ENCODE data around the gene HTR5A. TPM values are rescaled to one million over a fixed set of nuclear protein-coding genes. Genes with fewer than 3 reads are reported as not detected.

HTR5A gene
- total RNA-seq, 2 experiments from 2014 or later, result not detected

DNA sequence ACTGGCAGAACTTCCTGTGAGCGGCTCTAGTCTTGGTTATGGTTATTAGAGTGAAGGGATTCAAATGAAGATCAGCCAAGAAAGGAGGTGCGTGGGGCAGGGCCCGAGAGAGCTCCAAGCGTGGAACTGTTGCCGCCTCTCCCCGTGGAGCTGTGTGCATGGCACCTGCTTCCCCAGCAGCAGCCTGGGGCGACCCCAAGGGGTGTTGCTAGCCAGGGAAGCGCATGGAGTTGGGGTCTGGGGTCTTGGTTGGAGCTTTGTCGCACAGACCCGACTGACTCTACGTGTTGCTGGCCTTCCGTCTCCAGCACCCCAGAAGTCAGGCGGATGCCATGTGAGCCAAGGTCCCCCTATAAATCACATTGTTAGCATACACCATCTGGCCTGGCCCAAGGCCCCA is 61.0 kb downstream of the HTR5A start:
- Mint-ChIP-seq H3K36me3 (ENCODE audit: low read depth) (no peaks in the 10 kb centered on the region), H3K27me3 (peaks cover 4% of the 10 kb centered on the region), H3K27ac (no peak overlapping the region), H3K4me1 (no peaks in the 10 kb centered on the region), H3K4me3 (no peak overlapping the region), H3K9me3 (no peaks in the 10 kb centered on the region)
- POLR2A ChIA-PET, result no interaction called here
- no peak for DNase-seq
- CTCF ChIA-PET, result no interaction called here

DNA sequence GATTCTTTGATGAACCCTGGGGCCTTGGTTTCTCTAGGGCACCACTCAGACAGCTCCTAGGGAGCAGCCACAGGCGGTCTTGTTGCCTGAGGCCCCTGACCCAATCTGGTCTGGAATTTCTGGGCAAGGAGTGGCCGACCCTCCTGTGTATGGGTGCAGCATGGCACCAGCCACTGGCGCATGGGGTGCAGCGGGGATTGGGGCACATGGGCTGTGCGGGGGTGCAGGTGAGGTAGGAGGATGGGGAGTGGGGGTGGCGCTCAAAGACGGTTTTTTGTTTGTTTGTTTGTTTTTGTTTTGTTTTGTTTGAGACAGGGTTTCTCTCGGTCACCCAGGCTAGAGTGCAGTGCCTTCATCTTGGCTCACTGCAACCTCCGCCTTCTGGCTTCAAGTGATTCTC is 62.3 kb downstream of the HTR5A start:
- Mint-ChIP-seq H3K27ac (no peak overlapping the region), H3K9me3 (no peaks in the 10 kb centered on the region), H3K36me3 (ENCODE audit: low read depth) (no peaks in the 10 kb centered on the region), H3K27me3 (no peaks in the 10 kb centered on the region), H3K4me3 (no peak overlapping the region), H3K4me1 (no peaks in the 10 kb centered on the region)
- no peak for DNase-seq
- ChIA-PET CTCF (no interaction called here), POLR2A (no interaction called here)

DNA sequence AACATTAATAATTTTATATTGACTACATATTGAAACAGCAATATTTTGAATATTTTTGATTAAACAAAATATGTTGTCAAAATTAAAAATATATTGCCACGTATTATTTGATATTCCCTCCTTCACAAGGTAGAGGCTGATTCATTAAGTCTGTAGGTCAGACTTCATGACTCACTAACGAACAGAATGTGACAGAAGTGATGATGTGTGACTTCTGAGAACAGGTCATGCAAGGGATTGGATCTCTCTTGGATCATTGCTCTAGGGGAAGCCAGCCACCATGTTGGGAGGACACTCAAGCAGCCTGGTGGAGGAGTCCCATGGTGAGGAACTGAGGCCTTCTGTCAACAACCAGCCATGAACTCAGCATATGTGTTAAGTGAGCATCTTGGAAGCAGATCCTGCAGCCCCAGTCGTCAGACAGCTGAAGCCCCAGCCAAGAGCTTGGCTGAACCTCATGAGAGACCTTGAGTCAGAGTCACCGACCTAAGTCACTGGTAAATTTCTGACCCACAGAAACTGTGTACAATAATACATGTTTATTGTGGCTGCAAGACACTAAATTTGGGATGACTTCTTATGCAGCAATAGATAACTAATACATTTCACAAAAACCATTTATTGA is 66.6 kb downstream of the HTR5A start:
- Mint-ChIP-seq H3K9me3 (no peaks in the 10 kb centered on the region), H3K27me3 (peaks cover 1% of the 10 kb centered on the region), H3K36me3 (ENCODE audit: low read depth) (no peaks in the 10 kb centered on the region), H3K27ac (no peak overlapping the region), H3K4me3 (no peak overlapping the region), H3K4me1 (no peaks in the 10 kb centered on the region)
- POLR2A ChIA-PET, result no interaction called here
- CTCF ChIA-PET, result interaction anchor here (0.6 kb wide), 1 partner anchor 64 kb away, joined by 3 read pairs; no protein-coding TSS in a partner anchor
- DNase-seq, result no peak

Other genes with a start within 250 kb of the HTR5A start
- gene PAXIP1, start 67.2 kb upstream of the HTR5A start, total RNA-seq, result 10 to 100 TPM; 24.0 to 24.2 TPM
- gene INSIG1, start 227.6 kb downstream of the HTR5A start, total RNA-seq, result 100 to 1,000 TPM; 276 to 283 TPM

Measured in activated CD4-positive, alpha-beta memory T cell treated with anti-CD3 and anti-CD28 coated beads, Interleukin-2, amount 10 ng/mL, durations not matched to agents 7 days and 5 days (primary cell).